RPMI8226 (cell line): Measurements from ENCODE around the gene ZNF776.
"Not testable (repeated sequence)": the region's sequence is repeated elsewhere in the genome, so short reads cannot be mapped to it uniquely, and the experiment has no call there.

Experiments used
- DNase-seq: peaks from one replicate; pipeline ENCODE4 v3.0.0-alpha.2; 2015

The ZNF776 gene

DNA sequence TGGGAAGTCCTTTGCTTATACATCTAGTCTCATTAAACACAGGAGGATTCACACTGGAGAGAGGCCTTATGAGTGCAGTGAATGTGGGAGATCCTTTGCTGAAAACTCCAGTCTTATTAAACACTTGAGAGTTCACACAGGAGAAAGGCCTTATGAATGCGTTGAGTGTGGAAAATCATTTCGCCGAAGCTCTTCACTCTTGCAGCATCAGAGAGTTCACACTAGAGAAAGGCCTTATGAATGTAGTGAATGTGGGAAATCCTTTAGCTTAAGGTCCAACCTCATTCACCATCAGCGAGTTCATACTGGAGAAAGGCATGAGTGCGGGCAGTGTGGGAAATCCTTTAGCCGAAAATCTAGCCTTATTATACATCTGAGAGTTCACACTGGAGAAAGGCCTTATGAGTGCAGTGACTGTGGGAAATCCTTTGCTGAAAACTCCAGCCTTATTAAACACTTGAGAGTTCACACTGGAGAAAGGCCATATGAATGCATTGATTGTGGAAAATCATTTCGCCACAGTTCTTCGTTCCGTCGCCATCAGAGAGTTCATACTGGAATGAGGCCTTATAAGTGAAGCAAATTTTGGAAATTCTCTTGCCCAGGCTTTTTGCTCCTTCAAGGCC, 32.7 kb downstream of the ZNF776 start:
- DNase-seq: no peak

DNA sequence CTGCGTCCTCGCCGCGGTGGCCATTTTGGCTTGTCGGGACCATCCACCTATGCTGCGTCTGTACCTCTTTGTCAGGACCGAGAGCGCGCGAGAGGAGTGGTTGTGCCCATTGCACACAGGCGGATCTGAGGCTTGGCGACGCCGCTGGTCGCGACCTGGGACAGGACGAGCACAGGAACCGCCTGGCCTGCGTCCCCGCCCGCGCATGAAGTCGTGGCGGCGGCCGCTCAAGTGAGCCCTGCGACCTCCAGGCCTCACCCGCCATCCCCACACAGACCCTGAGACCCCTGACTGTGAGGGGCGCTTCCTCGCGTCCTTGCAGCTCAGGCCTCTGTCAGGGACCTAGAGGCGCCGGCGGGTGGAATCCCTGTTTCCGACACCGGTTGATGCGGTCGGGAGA, 39.7 kb downstream of the ZNF776 start:
- no peak for DNase-seq

DNA sequence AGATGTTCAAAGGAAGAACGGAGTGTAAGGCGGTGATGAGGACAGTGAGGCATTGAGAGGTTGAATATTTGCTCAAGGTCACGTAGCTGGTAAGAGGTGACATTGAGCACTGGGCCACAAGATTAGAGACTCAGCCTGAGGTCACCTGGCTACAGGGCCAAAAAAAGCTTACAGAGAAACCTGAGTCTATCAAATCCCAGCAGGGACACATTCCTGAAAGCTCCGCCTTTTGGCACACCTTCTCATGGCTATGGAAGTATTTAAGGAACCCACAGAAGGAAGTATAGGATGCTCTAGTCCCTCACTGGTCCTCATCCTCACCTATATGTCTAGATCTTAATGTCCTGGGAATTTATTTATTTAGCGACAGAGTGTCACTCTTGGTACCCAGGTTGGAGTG, 40.3 kb downstream of the ZNF776 start:
- no peak for DNase-seq

DNA sequence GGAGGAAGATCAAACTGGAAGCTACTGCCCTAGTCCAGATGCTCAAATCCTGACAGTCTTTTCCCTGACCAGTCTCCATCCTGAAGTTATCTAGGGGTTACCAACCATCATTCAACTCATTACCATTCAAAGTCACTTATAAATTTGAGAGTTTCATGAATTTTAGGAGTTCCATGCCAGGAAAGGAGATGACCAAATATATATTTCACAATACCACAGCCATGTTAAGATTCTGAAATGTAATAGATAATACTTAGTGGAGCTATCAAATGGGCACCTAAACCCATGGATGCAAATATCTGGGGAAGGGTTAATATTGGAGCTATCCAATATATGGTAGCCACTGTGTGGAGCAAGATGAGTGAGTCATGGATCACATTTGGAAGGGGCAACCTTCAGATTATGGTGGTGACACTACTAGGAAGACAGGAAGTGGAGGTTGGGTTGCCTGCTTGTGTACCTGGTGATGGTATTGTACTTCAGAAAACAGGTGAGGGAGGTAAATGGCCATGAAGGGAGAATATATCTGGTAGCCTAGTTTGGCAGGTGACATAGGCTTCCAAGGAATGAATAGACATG, 41.6 kb downstream of the ZNF776 start:
- DNase-seq: no peak

DNA sequence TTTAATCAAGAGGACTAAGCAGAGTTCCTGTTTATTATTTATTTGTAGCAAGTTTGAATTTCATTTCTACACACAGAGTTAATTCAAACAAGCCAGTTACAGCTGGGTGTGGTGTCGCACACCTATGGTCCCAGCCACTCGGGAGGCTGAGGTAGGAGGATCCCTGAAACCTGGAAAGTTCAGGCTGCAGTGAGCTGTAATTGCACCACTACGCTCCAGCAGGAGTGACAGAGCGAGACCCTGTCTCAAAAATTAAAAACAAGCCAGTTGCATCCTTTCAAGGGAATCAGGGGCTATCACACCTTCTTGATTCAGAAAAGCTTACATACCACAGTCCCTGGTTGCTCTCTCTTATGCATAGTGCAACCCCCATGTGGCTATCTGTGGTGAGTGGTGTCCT, 42.7 kb downstream of the ZNF776 start:
- DNase-seq: no peak

DNA sequence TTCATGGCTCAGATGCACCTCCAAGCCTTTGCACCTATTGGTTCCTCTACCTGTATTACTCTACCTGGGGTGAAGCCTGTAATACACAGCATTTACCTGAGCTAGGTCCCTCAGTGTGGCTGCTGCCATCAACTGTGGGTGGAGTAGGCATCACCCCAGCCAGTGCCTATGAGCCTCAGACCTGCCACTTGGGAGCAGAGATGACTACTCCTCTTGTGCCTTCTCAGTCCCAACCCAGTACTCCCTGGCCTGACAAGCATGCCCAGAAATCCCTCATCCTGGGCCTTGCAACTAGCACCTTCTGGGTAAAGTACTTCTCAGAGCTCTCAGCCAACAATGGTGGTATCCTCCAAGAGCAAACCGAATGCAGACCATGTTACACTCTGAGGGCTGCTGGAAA, 50.0 kb downstream of the ZNF776 start:
- DNase-seq: not testable (repeated sequence)

DNA sequence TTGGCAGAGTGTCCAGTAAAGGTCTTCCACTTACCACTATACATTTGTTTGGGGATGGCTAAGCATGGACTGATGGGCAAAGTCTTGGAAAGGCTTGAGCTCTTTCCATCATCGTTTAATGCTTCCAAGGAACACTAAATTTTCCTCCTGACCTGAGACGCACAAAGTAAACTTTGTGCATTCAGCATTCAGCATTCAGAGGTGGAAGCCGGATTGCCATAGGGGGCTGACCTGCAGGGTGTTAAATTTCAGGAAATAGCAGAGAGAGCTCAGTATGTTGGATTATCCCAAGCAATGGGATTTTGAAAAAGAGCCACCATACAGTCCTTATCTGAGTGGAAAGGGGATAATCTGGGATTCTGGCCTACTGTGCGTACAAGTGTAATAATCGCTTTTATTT, 54.1 kb downstream of the ZNF776 start:
- DNase-seq: no peak

DNA sequence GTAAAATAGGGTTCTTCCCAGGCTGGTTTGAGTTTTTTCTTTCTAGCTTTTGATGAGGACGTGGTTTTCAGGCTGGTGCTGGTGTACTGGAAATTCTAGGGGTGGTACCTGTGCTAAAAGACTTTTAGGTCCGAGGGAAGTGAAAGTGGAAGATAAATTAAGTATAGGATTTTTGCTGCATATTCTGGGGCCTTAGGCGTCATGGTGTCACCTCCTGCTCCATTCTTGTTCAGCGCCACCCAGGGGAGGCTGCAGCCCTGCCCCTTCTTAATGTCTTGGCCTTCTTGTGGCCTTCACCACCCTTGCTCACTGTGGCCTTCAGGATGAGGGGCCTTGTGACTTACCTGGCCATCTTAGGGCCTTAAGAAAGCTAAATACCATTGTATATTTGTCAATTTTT, 55.7 kb downstream of the ZNF776 start:
- no peak for DNase-seq

DNA sequence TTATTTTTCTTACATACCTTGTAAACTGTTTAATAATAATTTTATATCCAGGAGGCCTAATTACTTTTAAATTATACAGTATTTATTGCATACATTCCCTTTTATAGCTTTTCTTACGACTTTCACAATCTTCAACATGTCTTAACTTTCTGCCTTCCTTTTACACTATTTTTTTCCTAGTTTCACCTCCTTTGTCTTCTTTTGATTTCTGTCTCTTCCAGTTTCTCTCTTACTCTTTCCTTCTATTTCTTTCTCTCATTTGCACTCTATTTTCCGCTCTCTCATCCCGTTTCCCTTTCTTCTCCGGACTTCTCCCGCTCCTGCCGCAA, 56.6 kb downstream of the ZNF776 start:
- no peak for DNase-seq

DNA sequence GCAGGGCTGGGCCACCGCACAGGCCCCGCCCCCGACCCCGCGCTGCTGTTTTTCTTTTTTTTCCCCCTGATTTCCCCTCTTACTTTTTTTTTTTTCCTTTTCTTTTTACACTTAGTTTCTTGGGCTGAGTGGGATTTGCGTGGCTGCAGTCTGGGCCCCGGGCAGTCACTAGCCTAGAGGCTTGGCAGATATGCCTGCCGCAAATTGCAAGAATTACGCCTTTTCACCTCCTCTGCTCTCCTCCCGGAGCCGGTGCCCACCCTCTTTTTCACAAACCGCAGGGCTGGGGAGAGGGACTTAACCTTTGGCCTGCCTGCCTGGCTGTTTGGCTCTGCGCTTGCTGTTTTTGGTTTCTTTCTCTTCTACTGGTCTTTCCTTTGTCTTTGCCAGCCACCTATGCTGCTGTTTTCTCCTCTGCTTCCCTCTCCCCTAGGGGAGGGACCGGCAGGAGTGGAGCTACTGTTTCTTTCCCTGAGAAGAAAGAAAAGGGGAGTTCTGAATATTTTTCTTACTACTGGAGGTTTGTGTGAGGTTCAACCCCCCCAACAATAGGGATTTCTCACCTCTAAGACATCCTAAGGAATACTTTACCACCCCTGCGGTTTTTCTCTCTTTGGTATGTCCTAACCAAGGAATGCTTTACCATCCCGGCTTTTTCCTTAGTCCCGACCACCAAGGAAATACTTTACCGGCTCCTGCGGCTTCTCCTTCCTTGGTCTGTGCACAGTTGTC, 57.1 kb downstream of the ZNF776 start:
- no peak for DNase-seq

DNA sequence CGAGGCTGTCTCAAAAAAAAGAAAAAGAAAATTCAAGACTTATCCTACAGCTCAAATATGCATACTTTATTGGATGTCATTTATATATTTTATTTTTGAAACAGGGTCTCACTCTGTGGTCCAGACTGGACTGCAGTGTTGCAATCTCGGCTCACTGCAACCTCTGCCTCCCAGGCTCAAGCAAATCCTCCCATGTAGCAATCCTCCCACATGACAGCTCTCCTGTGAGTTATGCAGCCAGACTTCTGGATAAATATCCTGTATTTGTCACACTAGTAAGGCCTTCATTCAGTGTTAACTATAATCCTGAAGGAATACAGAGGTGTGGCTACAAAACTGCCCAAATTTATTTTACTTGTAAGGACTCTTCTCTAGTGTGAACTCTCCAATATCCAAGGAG, 60.9 kb downstream of the ZNF776 start:
- no peak for DNase-seq
